ENCODE data around the gene OPN1SW.

The OPN1SW gene

GRCh38 chr7:128767475-128768110 lies 8.0 kb downstream of the OPN1SW start:
- Histone ChIP-seq H3K79me2 (ENCODE audit: low read length) (no peaks in the 10 kb centered on the region), H3K36me3 (replicated peaks; ENCODE audit: insufficient read depth, low read length) (peaks cover 24% of the 10 kb centered on the region)

DNA sequence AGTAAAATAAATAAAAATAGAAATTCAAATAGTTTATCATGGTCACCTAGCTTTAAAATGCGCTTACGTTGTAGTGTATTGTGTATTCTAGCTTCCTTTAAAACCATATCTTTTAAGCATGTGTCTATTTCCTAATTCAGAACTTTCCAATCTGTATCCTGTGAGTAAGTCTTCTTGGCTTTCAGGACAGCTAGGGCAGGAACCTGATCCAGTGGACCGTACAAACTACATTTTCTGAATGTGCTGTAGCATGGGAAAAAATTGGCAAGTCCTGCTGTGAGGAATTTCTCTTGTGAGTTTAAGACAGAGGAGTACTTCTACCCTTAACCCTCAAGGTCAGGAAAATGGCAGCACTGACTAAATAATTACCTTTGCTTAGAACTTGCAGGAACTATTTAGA lies 12.1 kb downstream of the OPN1SW start:
- no peak for DNase-seq
- TF ChIP-seq EZH2 (optimal IDR thresholded peaks at IDR 0.05; ENCODE audit: low read depth, low read length): no peak
- TF ChIP-seq CTCF (IDR thresholded peaks at IDR 0.05; ENCODE audit: low read length): no peak
- TF ChIP-seq EZH2phosphoT487 (IDR thresholded peaks at IDR 0.05; ENCODE audit: low read length): no peak
- no peaks in the 10 kb centered on the region for H3K27me3 ChIP-seq (replicated peaks; ENCODE audit: insufficient read depth, low read length)
- H3K4me3 ChIP-seq (ENCODE audit: low read length): no peak overlapping the region
- H3K4me2 ChIP-seq (ENCODE audit: low read depth, low read length): no peak overlapping the region
- no peak overlapping the region for H3K27ac ChIP-seq (ENCODE audit: low read length)
- H3K9me2 ChIP-seq (replicated peaks; ENCODE audit: insufficient read depth, low read length): no peaks in the 10 kb centered on the region
- H2AFZ ChIP-seq (ENCODE audit: low read length): no peak overlapping the region
- H3K4me1 ChIP-seq (ENCODE audit: low read length): no peaks in the 10 kb centered on the region
- no peaks in the 10 kb centered on the region for H3K79me2 ChIP-seq (ENCODE audit: low read length)
- no peak overlapping the region for H3K9ac ChIP-seq (ENCODE audit: low read length)
- H3F3A ChIP-seq (ENCODE audit: insufficient read depth, low read length): no peaks in the 10 kb centered on the region
- no peaks in the 10 kb centered on the region for H3K9me3 ChIP-seq (replicated peaks; ENCODE audit: insufficient read depth, low read length)
- H4K20me1 ChIP-seq (ENCODE audit: insufficient read depth, low read length): no peaks in the 10 kb centered on the region
- H3K36me3 ChIP-seq (replicated peaks; ENCODE audit: insufficient read depth, low read length): peaks cover 13% of the 10 kb centered on the region

More at GRCh38 chr7:128767475-128768110, 8.0 kb downstream of the OPN1SW start:
- H3K9me3 ChIP-seq (replicated peaks; ENCODE audit: insufficient read depth, low read length): no peaks in the 10 kb centered on the region
- H3K27ac ChIP-seq (ENCODE audit: low read length): no peak overlapping the region
- DNase-seq: no peak
- H3K4me1 ChIP-seq (ENCODE audit: low read length): no peaks in the 10 kb centered on the region
- TF ChIP-seq CTCF (IDR thresholded peaks at IDR 0.05; ENCODE audit: low read length): no peak
- no peak for TF ChIP-seq EZH2phosphoT487 (IDR thresholded peaks at IDR 0.05; ENCODE audit: low read length)
- no peak for TF ChIP-seq EZH2 (optimal IDR thresholded peaks at IDR 0.05; ENCODE audit: low read depth, low read length)
- H3F3A ChIP-seq (ENCODE audit: insufficient read depth, low read length): no peaks in the 10 kb centered on the region
- no peak overlapping the region for H3K4me2 ChIP-seq (ENCODE audit: low read depth, low read length)
- no peak overlapping the region for H3K4me3 ChIP-seq (ENCODE audit: low read length)
- no peak overlapping the region for H2AFZ ChIP-seq (ENCODE audit: low read length)
- H3K27me3 ChIP-seq (replicated peaks; ENCODE audit: insufficient read depth, low read length): no peaks in the 10 kb centered on the region
- no peak overlapping the region for H3K9ac ChIP-seq (ENCODE audit: low read length)
- no peaks in the 10 kb centered on the region for H4K20me1 ChIP-seq (ENCODE audit: insufficient read depth, low read length)
- H3K9me2 ChIP-seq (replicated peaks; ENCODE audit: insufficient read depth, low read length): no peaks in the 10 kb centered on the region

DNA sequence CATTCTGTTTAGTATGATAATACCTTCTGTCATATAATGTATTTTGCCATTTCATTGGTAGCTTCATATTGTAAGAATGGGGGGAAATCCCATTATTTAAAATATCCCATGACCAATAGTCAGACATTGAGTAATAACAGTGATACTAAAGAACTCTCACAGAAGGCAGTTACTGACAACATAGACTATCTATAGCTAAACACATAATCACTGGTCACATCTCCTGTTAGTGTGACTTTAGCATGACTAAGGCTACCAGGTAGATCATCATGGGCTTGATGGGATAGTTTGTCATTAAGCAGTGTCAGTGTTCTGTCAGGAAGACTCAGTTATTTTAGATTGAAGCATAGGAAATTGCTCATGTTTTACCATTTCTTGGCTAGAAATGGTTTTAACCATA lies 16.4 kb downstream of the OPN1SW start:
- peaks cover 20% of the 10 kb centered on the region for H3K79me2 ChIP-seq (ENCODE audit: low read length)
- peaks cover 4% of the 10 kb centered on the region for H3K36me3 ChIP-seq (replicated peaks; ENCODE audit: insufficient read depth, low read length)
- no peak overlapping the region for H3K4me2 ChIP-seq (ENCODE audit: low read depth, low read length)
- no peaks in the 10 kb centered on the region for H3K27me3 ChIP-seq (replicated peaks; ENCODE audit: insufficient read depth, low read length)
- H3K4me3 ChIP-seq (ENCODE audit: low read length): no peak overlapping the region
- no peak overlapping the region for H3K9ac ChIP-seq (ENCODE audit: low read length)
- no peak overlapping the region for H3K27ac ChIP-seq (ENCODE audit: low read length)
- DNase-seq: no peak
- TF ChIP-seq EZH2phosphoT487 (IDR thresholded peaks at IDR 0.05; ENCODE audit: low read length) (no peak), EZH2 (optimal IDR thresholded peaks at IDR 0.05; ENCODE audit: low read depth, low read length) (no peak), CTCF (IDR thresholded peaks at IDR 0.05; ENCODE audit: low read length) (no peak)
- H3F3A ChIP-seq (ENCODE audit: insufficient read depth, low read length): no peaks in the 10 kb centered on the region
- H2AFZ ChIP-seq (ENCODE audit: low read length): no peak overlapping the region
- H3K9me3 ChIP-seq (replicated peaks; ENCODE audit: insufficient read depth, low read length): no peaks in the 10 kb centered on the region
- no peaks in the 10 kb centered on the region for H3K4me1 ChIP-seq (ENCODE audit: low read length)
- H4K20me1 ChIP-seq (ENCODE audit: insufficient read depth, low read length): no peaks in the 10 kb centered on the region; the same call in 1 of the 2 replicates
- no peaks in the 10 kb centered on the region for H3K9me2 ChIP-seq (replicated peaks; ENCODE audit: insufficient read depth, low read length)
